ENCODE measurements around the gene CCR5. TPM values are rescaled to one million over a fixed set of nuclear protein-coding genes. Genes with fewer than 3 reads are reported as not detected.

Gene CCR5
- total RNA-seq, 1 experiment from 2014 or later: not detected

GRCh38 chr3:46358466-46358865 is 12.3 kb upstream of the CCR5 start:
- TF ChIP-seq POLR2AphosphoS5 (IDR thresholded peaks at IDR 0.05; ENCODE audit: low read depth, low read length) (no peak), CTCF (IDR thresholded peaks at IDR 0.05) (no peak), TCF7L2 (IDR thresholded peaks at IDR 0.05; ENCODE audit: low read depth, low read length) (no peak), REST (IDR thresholded peaks at IDR 0.05; ENCODE audit: insufficient read depth in 1 of 2, low read depth in 2 of 2, low read length in 1 of 2) (no peak), SIN3A (IDR thresholded peaks at IDR 0.05; ENCODE audit: borderline replicate concordance, insufficient read depth, low read depth, low read length) (no peak)
- no TSS peak for BruUV-seq (replicated peaks)
- DNase-seq (ENCODE audit: low read depth, low spot score) (no peak), ATAC-seq (no peak)
- POLR2A ChIA-PET: no interaction called here
- Histone ChIP-seq H3K9me3 (ENCODE audit: control insufficient read depth, insufficient read depth, low read depth, low read length) (no peaks in the 10 kb centered on the region), H3K27ac (ENCODE audit: low read length) (no peak overlapping the region), H3K27me3 (ENCODE audit: control insufficient read depth, insufficient read depth, low read length) (peaks cover 7% of the 10 kb centered on the region), H3K4me3 (ENCODE audit: low read depth in 2 of 2, low read length in 2 of 2) (no peak overlapping the region), H3K4me1 (ENCODE audit: control insufficient read depth, insufficient read depth, low read length) (no peaks in the 10 kb centered on the region; the same call in 1 of the 2 replicates), H3K36me3 (ENCODE audit: control insufficient read depth, insufficient read depth, low read length) (no peaks in the 10 kb centered on the region)
- CTCF ChIA-PET: no interaction called here
- intact Hi-C loops (cut with micrococcal nuclease; ENCODE audit: unreplicated experiment): no loop called here
- in situ Hi-C loops (cut with HindIII; ENCODE audit: low pct_unique_long_range_greater_than_20kb, low sequenced_read_pairs): no loop called here

GRCh38 chr3:46359733-46360493 is 10.8 kb upstream of the CCR5 start:
- no peak for ATAC-seq
- no TSS peak for BruUV-seq (replicated peaks)
- in situ Hi-C loops (cut with HindIII; ENCODE audit: low pct_unique_long_range_greater_than_20kb, low sequenced_read_pairs) (no loop called here), intact Hi-C loops (cut with micrococcal nuclease; ENCODE audit: unreplicated experiment) (no loop called here)
- Histone ChIP-seq H3K36me3 (ENCODE audit: control insufficient read depth, insufficient read depth, low read length) (no peaks in the 10 kb centered on the region), H3K9me3 (ENCODE audit: control insufficient read depth, insufficient read depth, low read depth, low read length) (no peaks in the 10 kb centered on the region), H3K4me1 (ENCODE audit: control insufficient read depth, insufficient read depth, low read length) (no peaks in the 10 kb centered on the region; the same call in 1 of the 2 replicates), H3K27ac (ENCODE audit: low read length) (no peak overlapping the region), H3K27me3 (ENCODE audit: control insufficient read depth, insufficient read depth, low read length) (peaks cover 7% of the 10 kb centered on the region), H3K4me3 (ENCODE audit: low read depth in 2 of 2, low read length in 2 of 2) (no peak overlapping the region)
- TF ChIP-seq SIN3A (IDR thresholded peaks at IDR 0.05; ENCODE audit: borderline replicate concordance, insufficient read depth, low read depth, low read length) (no peak), CTCF (IDR thresholded peaks at IDR 0.05) (no peak), TCF7L2 (IDR thresholded peaks at IDR 0.05; ENCODE audit: low read depth, low read length) (no peak), REST (IDR thresholded peaks at IDR 0.05; ENCODE audit: insufficient read depth in 1 of 2, low read depth in 2 of 2, low read length in 1 of 2) (no peak), POLR2AphosphoS5 (IDR thresholded peaks at IDR 0.05; ENCODE audit: low read depth, low read length) (no peak)
- CTCF ChIA-PET: no interaction called here
- no peak for DNase-seq (ENCODE audit: low read depth, low spot score)
- POLR2A ChIA-PET: no interaction called here

Measured in Panc1 (cell line).